Fibroblast of villous mesenchyme (primary cell): ENCODE measurements around the gene SPOCD1. TPM values are rescaled to one million over a fixed set of nuclear protein-coding genes. Genes with fewer than 3 reads are reported as not detected.

Source experiments
- DNase-seq: peaks from one replicate; pipeline ENCODE4 v3.0.0-alpha.2; 2010; ENCODE audit warnings: low read depth
- H3K4me3 ChIP-seq: 2 replicates; pipeline ENCODE4 v1.5.1; 2011; ENCODE audit warnings: low read depth, mild to moderate bottlenecking, low read length
- total RNA-seq: library from RNA; depleted of rRNA; stranded (reverse); fragments of >200 nt; gene quantifications from 2 replicates; pipeline ENCODE4 v1.2.3, GENCODE V29; 2012
- TF ChIP-seq, protein P1 (sequence below): IDR thresholded peaks from 2 replicates; pipeline ENCODE4 v1.5.1; 2012; ENCODE audit warnings: low read depth, mild to moderate bottlenecking, low read length; ENCODE audit not compliant: insufficient read depth

SPOCD1 gene
- total RNA-seq, 1 donor = 62.2 TPM

DNA sequence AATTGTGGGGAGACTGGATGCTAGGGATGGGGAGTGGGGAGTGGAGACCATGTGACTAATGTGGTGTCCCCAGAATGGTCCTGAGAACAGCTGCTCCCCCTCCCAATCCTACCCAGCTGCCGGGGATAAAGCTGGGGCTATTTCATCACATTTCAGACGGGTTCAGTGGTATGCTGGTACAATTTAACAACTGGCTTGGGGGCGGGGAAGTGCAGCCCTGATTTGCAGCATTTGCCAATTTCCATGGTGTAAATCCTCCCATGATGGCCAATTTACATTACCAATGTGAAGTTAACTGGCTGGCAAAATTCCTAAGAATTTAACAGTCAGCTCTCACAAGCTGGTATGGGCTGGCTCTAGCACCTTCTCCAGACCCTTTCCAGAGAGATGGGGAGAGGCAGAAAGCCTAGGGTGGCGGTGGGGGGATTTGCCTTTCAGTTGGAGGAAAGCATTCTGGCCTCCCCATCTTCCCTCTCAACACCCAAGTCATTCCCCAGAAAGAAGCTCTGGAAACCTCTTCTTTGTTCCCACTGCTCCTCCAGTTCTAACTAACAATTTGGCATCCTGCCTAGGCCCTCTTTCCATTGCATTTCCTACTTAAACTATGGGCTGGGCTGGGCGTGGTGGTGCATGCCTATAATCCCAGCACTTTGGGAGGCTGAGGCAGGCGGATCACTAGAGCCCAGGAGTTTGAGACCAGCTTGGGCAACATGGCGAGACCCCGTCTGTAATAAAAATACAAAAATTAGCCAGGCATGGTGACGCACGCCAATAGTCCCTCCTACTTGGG, 40.4 kb downstream of the SPOCD1 start:
- TF ChIP-seq, protein P1, sequence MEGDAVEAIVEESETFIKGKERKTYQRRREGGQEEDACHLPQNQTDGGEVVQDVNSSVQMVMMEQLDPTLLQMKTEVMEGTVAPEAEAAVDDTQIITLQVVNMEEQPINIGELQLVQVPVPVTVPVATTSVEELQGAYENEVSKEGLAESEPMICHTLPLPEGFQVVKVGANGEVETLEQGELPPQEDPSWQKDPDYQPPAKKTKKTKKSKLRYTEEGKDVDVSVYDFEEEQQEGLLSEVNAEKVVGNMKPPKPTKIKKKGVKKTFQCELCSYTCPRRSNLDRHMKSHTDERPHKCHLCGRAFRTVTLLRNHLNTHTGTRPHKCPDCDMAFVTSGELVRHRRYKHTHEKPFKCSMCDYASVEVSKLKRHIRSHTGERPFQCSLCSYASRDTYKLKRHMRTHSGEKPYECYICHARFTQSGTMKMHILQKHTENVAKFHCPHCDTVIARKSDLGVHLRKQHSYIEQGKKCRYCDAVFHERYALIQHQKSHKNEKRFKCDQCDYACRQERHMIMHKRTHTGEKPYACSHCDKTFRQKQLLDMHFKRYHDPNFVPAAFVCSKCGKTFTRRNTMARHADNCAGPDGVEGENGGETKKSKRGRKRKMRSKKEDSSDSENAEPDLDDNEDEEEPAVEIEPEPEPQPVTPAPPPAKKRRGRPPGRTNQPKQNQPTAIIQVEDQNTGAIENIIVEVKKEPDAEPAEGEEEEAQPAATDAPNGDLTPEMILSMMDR = no peak
- H3K4me3 ChIP-seq = no peak overlapping the region
- DNase-seq = no peak

DNA sequence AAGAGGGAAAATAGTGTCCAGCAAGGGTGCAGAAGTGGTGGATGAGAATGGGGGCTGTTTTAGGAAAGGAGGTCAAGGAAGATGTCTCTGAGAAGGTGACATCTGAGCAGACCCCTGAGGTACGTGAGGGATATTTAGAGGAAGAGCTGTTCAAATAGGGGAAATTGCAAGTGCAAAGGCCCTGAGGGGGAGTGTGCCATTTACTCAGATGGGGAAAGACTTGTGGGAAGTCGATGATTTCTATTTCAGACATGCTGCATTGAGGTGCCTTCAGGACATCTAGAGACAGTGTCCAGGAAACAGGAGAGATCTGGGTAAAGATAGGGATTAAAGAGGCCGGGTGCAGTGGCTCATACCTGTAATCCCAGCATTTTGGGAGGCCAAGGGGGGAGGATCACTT, 41.3 kb downstream of the SPOCD1 start:
- TF ChIP-seq, protein P1 = no peak

DNA sequence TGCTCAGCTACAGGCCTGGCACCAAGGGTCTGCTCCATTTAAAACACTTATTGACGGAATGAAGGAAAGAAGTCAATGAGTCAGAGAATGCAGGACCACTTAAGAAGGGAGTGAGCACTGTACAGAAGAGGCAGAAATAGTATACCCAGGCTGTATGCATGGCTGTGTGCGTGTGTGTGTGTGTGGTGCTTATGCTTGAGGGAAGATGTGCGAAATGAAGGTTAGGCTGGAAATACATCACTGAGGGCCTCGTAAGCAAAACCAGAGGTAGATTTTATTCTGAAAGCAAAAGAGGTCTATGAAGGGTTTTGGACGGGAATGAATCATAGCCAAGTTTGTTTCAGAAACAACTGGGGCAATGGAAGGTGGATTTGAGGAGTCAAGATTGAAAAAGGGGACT, 42.0 kb downstream of the SPOCD1 start:
- no peak overlapping the region for H3K4me3 ChIP-seq
- no peak for DNase-seq
- TF ChIP-seq, protein P1 = no peak

More for the DNA sequence above, 41.3 kb downstream of the SPOCD1 start:
- no peak overlapping the region for H3K4me3 ChIP-seq
- DNase-seq = no peak

DNA sequence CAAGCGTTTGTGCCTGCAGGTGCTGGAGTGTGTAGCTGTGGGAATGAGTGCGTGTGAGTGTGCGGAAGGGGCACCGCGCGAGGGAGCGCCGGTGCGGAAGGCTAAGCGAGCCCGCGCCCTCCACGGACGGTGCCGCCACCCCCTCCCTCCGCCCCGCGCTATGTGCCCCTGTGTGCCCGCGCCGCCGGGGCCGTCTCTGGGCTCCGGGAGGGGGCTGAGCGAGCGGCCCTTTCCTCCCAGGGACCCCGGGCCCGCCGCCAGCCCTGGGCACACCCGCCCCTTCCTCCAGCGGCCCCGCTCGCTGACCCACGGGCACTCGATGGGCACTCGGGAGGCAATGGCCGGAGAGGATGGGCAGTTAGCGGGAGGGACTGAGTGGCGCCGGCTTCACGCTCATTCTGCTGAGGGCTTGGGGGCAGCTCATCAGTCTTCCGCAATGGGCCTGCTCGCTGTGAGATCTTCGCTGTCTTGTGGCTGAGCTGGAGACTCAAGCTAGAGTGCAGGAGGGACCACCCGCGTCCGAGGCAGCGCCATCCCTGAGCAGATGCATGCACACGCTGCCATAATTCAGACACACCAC, 43.1 kb downstream of the SPOCD1 start:
- TF ChIP-seq, protein P1 = no peak
- no peak for DNase-seq
- no peak overlapping the region for H3K4me3 ChIP-seq

- TF ChIP-seq, protein P1 = no peak
- peak overlapping the region; percentile 21 for H3K4me3 ChIP-seq
- no peak for DNase-seq
Observed at GRCh38 chr1:31771891-31772668, 43.7 kb downstream of the SPOCD1 start.

- TF ChIP-seq, protein P1 = no peak
- H3K4me3 ChIP-seq = no peak overlapping the region
Observed at GRCh38 chr1:31769720-31770390, 46.0 kb downstream of the SPOCD1 start.

More at GRCh38 chr1:31769720-31770390, 46.0 kb downstream of the SPOCD1 start:
- no peak for DNase-seq
